Activated naive CD4-positive, alpha-beta T cell (primary cell): ENCODE data around the gene SSBP2.

Source experiments
- DNase-seq, 4 experiments: peaks; one replicate each; lab custom pipeline; 2025; lab: John Stamatoyannopoulos, UW

Gene SSBP2

GRCh38 chr5:81766611-81767010 lies 15.7 kb upstream of the SSBP2 start:
- DNase-seq, result no peak

DNA sequence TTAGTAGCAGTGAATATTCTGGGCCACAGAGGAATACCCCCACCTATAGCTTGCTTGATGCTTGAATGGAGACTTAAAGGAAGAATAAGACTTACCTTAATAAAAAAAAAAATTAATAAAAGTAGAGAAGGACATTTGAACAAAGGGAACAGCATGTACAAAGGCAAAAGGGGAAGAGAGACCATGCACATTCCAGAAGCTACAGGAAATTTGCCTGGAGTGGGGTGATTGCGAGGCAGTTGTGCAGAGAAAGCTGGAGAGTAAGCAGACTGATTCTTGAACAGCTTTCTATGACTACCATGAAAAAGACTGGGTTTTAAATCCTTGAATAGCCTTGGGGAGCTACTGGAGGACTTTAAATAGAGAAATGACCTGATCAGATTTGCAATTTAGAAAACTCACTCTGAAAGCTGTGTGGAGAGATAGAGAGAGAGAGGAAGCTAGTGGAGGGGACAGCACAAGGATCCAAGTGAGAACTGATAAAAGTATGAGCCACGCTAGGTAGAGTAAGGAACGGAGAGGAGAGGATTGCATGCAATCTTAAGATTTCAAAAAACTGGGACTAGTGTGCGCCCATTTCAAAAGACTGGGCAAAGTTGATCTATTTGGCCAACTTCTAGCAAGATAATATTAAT lies 12.5 kb upstream of the SSBP2 start:
- no peak for DNase-seq

DNA sequence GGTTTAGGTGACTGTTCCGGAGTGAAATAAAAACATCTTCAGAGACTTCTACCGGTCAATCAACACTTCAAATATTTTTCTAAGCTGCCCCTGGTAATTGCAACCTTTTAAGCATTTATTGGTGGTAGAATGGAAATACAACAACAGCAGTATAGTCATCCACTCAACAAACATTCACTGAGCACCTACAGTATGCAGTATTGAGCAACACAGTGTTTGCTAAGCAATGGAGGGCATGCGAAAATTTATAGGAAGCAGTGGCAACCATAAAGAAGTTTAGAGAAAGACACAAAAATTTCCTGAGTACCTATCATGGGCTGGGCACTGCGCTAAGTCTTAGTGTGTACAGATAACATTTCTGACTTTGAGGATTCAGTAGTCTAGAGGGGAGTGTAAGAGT lies 12.0 kb upstream of the SSBP2 start:
- DNase-seq, result no peak

GRCh38 chr5:81762401-81762800 lies 11.5 kb upstream of the SSBP2 start:
- no peak for DNase-seq

DNA sequence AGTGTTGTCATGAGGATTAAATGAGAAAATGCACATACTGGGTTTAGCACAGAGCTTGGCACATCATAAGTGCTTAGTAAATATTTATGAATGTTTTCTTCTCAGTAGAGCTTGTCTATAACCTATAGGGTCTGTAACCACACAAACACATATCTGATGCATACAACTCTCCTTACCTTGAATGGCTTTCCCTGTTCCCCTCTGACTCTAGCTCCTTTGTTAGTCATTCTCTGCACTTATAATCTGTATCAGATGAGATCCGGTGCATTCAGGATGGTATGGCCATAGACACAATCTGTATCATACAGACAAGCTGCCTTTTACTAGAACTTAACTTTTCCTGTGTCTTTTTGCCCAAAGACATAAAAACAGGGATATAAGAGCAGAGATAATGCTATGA lies 11.1 kb upstream of the SSBP2 start:
- DNase-seq, result no peak

DNA sequence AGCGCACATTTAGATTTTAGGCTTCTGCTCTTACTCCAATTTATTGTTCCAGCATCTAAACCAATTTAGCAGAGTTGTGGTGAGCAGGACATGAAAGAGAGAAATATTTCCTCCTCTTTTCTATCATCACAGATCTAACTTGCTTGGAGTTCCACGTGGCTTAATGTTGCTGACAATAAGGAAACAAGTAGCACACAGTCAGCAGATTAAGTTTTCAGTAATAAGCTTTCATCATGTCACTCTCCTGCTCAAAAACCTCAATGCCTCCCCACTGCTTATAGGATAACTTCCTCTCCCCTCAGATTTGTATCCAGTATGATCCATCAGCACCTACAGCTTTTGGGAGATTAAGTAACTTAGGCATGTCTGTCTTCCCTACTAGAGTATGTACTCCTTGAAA lies 10.4 kb upstream of the SSBP2 start:
- no peak for DNase-seq

DNA sequence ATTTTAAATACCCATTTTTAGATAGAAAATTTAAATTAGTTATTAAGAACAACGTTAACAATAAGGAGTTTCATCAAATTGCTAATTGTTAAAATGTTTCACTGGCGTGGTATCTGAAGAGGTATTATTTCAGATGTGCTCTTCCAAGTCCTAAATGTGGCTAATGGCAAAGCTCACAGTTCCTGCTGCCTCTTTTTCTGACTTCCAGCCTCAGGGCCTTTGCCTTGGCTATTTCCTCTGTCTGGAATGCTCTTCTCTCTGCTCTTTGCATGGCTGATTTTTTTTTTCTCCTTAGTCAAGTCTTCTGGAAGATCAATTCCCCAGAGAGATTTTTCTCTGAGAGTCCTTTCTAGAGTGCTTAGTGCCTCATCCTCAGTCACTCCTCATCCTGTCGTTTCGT lies 9.6 kb upstream of the SSBP2 start:
- no peak for DNase-seq

DNA sequence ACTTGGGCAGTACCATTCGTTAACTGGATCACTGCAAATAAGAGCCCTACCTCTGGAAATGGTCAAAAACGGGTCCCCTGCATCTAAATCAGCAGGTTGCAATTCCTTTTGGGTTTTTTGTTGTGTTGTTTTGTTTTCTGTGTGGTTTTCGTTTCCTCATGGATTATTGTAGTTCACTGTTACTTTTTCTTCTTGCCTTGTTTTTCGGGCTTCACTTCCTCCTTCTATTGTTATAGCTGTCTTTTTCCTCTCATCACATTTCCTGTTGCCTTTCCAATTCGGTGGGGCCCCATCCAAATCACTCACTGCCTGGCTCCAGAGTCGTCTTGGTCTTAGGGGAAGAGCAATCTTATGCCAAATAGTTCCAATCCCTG lies 8.7 kb upstream of the SSBP2 start:
- no peak for DNase-seq

GRCh38 chr5:81757404-81757803 lies 6.5 kb upstream of the SSBP2 start:
- DNase-seq, result no peak

- no peak for DNase-seq
These were observed 5.1 kb upstream of the SSBP2 start for GRCh38 chr5:81756016-81756415.

DNA sequence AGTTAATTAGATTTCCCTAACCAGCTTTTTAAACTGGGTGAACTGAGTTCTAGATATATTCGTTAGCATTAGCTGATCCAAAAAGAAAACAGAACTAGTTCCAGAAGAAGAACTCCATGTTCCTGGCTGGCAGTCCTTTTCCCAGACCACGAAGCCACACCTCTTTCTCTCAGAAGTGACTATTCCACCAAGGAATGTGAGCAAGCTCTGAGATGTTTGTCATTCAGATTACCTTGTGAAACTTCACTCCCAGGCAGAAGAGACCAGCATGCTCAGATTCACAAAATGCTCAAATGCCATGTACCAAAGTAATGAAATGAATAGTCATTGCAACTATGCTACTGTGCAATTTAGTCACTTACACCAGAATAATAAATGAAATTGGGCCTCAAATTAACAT lies 4.4 kb upstream of the SSBP2 start:
- no peak for DNase-seq

GRCh38 chr5:81754621-81755020 lies 3.7 kb upstream of the SSBP2 start:
- DNase-seq, result no peak

DNA sequence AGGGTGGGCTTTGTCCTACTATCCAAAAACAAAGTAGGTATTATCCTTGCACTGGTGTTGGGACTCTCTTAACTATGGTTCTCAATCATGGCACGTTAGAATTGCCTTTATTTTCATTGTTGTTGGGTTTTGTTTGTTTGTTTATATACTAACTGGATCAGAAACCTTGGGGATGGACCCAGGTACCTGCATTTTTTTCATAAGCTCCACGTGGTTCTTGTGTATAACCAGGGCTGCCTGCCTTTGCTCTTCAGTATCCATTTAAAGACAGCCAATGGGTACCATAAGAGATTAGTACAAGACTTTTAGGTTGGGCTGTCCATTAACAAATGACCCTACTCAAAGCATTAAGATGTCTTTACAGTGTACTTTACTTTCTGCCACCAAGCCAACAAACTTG lies 2.5 kb upstream of the SSBP2 start:
- DNase-seq, result no peak

DNA sequence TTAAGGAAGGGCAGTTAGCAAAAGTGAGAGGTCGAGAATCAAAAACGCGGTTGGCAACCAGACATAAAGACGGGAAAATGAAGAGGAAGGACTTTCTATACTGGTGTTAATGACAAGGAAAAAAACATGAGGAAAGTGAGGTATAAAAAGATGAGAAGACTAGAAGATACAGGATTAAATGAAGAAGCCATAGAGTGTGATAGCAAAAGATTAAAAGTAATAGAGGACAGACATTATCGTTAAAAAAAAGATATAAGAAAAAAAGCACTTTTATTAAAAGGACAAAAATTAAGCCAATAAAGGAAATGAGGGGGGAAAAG lies 1.7 kb upstream of the SSBP2 start:
- no peak for DNase-seq

GRCh38 chr5:81751836-81752643 lies 1.1 kb upstream of the SSBP2 start:
- peak in 2 of 4 experiments; percentile 18 to 22 for DNase-seq

GRCh38 chr5:81750308-81751008 lies 439 bp downstream of the SSBP2 start:
- DNase-seq, result peak in 3 of 4 experiments; percentile 8 to 36 (median 21)

- peak; percentile 15 to 47 (median 20) for DNase-seq
These were observed 1.2 kb downstream of the SSBP2 start for GRCh38 chr5:81749561-81750307.

DNA sequence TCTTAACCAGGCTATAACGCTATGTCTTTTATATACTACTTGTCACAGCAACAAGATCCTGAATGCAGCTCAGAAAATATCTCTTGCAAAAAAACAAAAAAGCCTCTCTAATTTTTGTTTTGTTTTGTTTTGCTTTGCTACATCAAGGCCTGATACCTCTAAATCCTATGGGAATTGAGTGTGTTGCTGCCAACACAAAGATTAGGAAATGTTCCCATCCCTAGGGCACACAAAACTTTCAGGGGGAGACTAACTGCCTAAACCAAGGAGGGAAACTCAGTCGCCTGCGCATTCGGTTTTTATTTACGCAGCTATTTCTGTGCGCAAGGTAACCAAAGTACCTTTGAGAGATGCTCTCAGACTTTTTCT lies 1.7 kb downstream of the SSBP2 start:
- no peak for DNase-seq

- DNase-seq, result no peak
These were observed 2.3 kb downstream of the SSBP2 start for GRCh38 chr5:81748556-81748955.

- no peak for DNase-seq
These were observed 3.9 kb downstream of the SSBP2 start for GRCh38 chr5:81747030-81747429.

DNA sequence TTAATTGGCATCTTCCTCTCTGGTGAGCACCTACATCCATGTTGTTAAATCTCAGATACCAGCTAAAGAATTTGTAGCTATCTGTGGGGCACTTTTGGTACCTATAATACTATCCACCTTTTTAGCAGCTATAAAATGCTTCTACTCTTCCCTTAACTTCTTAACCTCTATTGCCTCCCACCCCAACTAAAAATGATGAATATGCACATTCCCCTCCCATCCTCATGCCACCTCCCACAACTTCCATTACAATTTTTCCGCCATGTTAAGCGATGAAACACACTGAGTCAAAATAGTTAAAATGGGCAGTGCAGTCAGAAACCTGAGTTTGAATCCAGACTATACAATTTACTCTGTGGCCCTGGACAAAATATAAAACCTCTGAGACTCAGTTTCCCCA lies 10.1 kb downstream of the SSBP2 start:
- DNase-seq, result no peak

GRCh38 chr5:81739291-81739690 lies 11.6 kb downstream of the SSBP2 start:
- no peak for DNase-seq

- no peak for DNase-seq
These were observed 21.6 kb downstream of the SSBP2 start for GRCh38 chr5:81729276-81729675.
